GM19351 (cell line): Measurements from ENCODE around the gene RPS15A.
A peak's percentile ranks its signal among the peaks of the same experiment; 100 is the strongest.

ENCODE experiments used
- ATAC-seq: cut with Tn5 transposase; IDR thresholded peaks from one replicate; pipeline ENCODE4 v1.9.1; 2021; ENCODE audit warnings: mild to moderate bottlenecking, moderate library complexity; ENCODE audit not compliant: unreplicated experiment

The RPS15A gene

GRCh38 chr16:18789850-18790706 lies at the start of gene RPS15A:
Gene RPS15A, minus strand, starts transcription at chr16:18790334. Its CDS starts 1,221 bp downstream, at chr16:18789113.
- peak; percentile 90 for ATAC-seq

- ATAC-seq: no peak
These were observed 49.4 kb upstream of the RPS15A start for GRCh38 chr16:18839555-18839954.

- no peak for ATAC-seq
These were observed 46.6 kb upstream of the RPS15A start for GRCh38 chr16:18836702-18837101.

GRCh38 chr16:18834864-18835263 lies 44.7 kb upstream of the RPS15A start:
- no peak for ATAC-seq

- ATAC-seq: no peak
These were observed 43.8 kb upstream of the RPS15A start for GRCh38 chr16:18833707-18834505.

GRCh38 chr16:18832613-18833012 lies 42.5 kb upstream of the RPS15A start:
- ATAC-seq: no peak

GRCh38 chr16:18832006-18832405 lies 41.9 kb upstream of the RPS15A start:
- no peak for ATAC-seq

GRCh38 chr16:18829251-18829650 lies 39.1 kb upstream of the RPS15A start:
- no peak for ATAC-seq

GRCh38 chr16:18827890-18828289 lies 37.8 kb upstream of the RPS15A start:
- ATAC-seq: no peak

GRCh38 chr16:18816286-18816685 lies 26.2 kb upstream of the RPS15A start:
- no peak for ATAC-seq

- no peak for ATAC-seq
These were observed 21.8 kb upstream of the RPS15A start for GRCh38 chr16:18811925-18812324.

- no peak for ATAC-seq
These were observed 19.0 kb upstream of the RPS15A start for GRCh38 chr16:18809165-18809564.

GRCh38 chr16:18805257-18805773 lies 15.2 kb upstream of the RPS15A start:
- no peak for ATAC-seq

- no peak for ATAC-seq
These were observed 14.4 kb upstream of the RPS15A start for GRCh38 chr16:18804540-18804939.

GRCh38 chr16:18803569-18804462 lies 13.7 kb upstream of the RPS15A start:
- ATAC-seq: no peak

- ATAC-seq: no peak
These were observed 12.7 kb upstream of the RPS15A start for GRCh38 chr16:18802767-18803343.

GRCh38 chr16:18801145-18801972 lies 11.2 kb upstream of the RPS15A start, which contains the start of gene ARL6IP1:
Gene ARL6IP1, minus strand, starts transcription at chr16:18801549. Its CDS starts 83 bp downstream, at chr16:18801466.
- ATAC-seq: peak; percentile 92

- no peak for ATAC-seq
These were observed 10.6 kb upstream of the RPS15A start for GRCh38 chr16:18800775-18801144.

GRCh38 chr16:18800293-18800692 lies 10.2 kb upstream of the RPS15A start:
- no peak for ATAC-seq
